HG02970 (cell line): ENCODE measurements around the gene EIF2AK2.

ENCODE experiments used
- ATAC-seq: cut with Tn5 transposase; IDR thresholded peaks from one replicate; pipeline ENCODE4 v1.9.1; 2021; ENCODE audit warnings: mild to moderate bottlenecking, moderate library complexity, moderate number of reproducible peaks; ENCODE audit not compliant: unreplicated experiment, low FRiP score

Gene EIF2AK2

GRCh38 chr2:37173741-37174140, 17.0 kb upstream of the EIF2AK2 start:
- no peak for ATAC-seq

DNA sequence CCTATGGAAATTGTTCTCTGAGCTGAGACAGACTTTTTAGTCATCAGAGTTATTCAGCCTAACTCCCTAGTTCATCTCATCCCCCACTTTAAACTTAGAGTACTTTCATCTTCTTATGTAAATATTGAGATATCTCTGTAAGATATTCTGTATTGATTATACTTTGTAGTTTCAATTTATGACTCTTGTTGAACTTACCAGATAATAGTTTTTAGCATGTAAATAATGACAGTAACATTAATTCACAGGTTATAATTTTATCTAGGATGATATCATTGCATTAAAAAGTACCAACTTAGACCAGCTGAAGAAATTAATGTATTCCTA, 14.8 kb upstream of the EIF2AK2 start:
- ATAC-seq: no peak

DNA sequence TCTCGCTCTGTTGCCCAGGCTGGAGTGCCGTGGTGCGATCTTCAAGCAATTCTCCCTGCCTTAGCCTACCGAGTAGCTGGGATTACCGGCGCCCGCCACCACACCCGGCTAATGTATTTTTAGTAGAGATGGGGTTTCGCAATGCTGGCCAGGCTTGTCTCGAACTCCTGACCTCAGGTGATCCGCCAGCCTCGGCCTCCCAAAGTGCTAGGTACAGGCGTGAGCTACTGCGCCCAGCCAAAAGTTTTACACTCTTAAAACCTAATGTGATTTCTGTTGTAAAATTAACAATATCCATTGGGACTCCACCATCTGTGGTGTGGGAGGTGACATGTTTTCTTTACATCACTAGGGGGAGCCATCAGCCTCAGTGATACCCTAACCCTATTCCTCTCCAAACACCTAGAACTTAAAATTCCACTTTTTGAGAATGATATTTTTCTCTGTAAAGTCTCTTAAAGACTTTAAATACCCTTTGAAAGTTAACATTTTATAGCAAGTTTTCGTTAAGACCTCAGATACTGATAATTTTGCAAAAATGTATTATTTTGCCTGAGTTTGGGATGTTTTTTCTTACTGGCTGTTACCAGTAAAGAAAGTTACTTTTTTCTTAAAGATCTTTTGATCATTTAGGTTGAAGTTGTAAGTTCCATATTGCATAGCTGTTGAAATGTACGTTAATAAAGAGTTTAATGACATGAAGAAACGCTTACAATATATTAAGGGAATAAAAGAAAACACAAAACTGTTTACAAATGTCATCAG, 11.6 kb upstream of the EIF2AK2 start:
- ATAC-seq: no peak

DNA sequence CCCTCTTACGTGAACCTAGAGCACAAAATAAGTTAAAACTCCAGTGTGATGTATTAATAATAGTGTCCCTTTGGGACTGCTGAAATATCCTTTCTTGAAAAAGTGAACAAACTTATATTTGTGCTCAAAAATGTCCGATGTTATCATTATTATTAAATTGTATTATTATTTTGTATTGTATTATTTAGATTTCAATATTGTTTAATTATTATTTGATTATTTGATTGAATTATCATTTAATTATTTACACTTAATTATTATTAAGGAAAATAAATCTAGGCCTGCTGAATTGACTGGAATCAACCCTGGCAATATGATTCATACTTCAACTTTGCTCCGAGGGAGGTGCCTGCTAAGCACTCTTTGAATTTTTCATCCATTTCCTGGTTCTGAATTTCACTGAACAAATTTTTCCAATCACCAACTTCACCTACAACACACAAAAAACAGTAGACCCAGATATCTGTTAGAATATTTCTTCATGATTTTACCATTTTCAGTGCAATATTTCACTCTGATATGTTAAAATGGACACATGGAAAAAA, 10.9 kb upstream of the EIF2AK2 start:
- ATAC-seq: no peak

DNA sequence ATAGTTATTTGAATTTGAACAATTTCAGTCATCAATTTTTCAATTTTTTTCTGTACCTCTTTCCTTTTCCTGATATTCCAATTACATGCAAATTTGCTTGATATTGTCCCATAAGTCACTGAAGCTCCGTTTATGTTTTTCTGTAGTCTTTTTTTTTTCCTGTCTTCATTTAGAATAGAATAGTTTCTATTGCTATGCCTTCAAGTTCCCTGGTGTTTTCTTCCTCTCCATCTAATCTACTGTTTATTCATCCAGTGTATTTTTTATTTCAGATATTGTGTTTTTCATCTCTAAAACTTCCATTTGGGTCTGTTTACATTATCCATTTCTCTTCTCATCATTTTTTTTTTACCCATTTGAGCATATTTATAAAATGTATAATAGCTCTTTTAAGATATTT, 8.0 kb upstream of the EIF2AK2 start:
- no peak for ATAC-seq

GRCh38 chr2:37156071-37156856, 516 bp downstream of the EIF2AK2 start:
- no peak for ATAC-seq

- no peak for ATAC-seq
Observed at GRCh38 chr2:37154785-37155184, 2.0 kb downstream of the EIF2AK2 start.

- ATAC-seq: no peak
Observed at GRCh38 chr2:37153224-37153623, 3.6 kb downstream of the EIF2AK2 start.

GRCh38 chr2:37149626-37150322, 7.0 kb downstream of the EIF2AK2 start:
- ATAC-seq: no peak

DNA sequence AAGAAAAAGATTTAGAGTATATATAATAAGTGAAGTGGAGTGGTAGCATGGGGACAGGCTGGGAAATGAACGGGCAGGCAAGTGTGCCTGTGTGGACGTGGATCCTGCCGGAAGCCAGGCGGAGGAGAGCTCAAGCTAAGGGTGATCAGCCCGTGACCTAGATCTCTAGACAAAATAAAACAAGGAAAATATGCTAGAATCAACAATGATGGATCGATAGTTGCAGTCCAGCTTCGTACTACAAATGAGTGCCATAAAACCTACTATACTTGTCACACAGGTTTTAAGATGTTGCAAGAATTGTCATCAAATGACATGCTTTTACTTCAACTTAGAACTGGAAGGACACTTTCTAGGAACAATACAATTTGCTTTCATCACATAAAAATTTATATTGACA, 8.5 kb downstream of the EIF2AK2 start:
- ATAC-seq: no peak

DNA sequence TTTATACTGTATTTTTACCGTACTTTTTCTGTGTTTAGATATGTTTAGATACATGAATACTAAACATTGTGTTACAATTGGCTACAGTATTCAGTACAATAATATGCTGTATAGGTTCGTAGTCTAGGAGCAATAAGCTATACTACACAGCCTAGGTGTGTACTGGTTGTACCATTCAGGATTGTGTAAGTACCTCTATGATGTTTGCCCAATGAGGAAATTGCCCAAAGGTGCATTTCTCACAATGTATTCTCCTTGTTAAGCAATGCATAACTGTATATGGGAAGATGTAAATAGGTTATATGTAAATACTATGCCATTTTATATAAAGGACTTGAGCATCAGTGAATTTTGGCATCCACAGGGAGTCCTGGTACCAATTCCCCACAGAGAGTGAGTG, 10.7 kb downstream of the EIF2AK2 start:
- no peak for ATAC-seq

DNA sequence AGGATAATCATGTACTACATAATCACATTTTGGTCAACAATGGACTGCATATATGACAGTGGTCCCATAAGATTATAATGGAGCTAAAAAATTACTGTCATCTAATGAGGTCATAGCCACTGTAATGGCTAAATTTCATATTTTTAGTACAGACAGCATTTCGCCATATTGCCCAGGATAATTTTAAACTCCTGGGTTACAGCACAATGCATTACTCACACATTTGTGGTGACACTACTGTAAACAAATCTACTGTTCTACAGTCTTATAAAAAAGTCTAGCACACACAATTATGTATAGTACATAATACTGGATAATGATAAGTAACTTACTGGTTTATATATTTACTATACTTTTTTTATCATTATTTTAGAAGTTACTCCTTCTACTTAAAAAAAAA, 12.8 kb downstream of the EIF2AK2 start:
- no peak for ATAC-seq

DNA sequence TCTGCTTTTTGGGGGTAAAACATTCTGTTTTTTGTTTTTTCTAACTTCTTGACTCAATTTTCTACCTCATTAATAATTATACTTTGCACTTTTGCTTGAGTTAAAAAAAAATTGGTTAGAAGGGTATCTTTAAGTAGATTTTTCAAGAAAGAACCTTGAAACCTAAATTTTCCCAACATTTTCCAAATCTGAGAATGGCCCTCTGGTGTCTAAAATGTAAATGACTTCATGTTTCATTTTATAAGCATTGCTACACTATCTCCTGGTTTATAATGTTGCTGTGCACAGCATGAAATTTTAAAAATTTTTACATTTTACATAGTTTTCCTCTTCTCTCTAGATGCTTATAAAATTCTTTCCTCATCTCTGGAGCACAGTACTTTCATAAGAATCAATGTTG, 14.2 kb downstream of the EIF2AK2 start:
- no peak for ATAC-seq

- ATAC-seq: no peak
Observed at GRCh38 chr2:37132914-37133313, 23.9 kb downstream of the EIF2AK2 start.

GRCh38 chr2:37125416-37125815, 31.4 kb downstream of the EIF2AK2 start:
- no peak for ATAC-seq

DNA sequence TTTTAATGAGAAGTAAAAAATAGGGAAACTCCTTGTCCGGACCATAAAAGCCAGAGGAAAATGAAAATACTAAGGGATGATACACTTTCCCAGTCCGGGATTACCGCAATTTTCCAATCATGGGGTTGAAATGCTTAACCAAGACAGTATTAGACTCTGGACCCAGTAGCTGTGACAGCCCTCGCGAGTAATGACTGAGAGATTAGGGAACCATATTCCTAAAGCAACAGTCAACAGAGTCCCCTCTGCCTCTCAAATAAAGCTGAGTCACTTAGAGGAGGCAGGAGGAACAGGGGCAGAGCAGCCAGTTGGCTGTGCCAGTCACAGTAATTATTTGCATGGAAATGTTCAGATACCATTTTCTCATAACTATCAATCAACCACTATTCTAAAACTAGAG, 37.6 kb downstream of the EIF2AK2 start:
- ATAC-seq: no peak

- ATAC-seq: no peak
Observed at GRCh38 chr2:37117566-37117965, 39.2 kb downstream of the EIF2AK2 start.

GRCh38 chr2:37111958-37112357, 44.8 kb downstream of the EIF2AK2 start:
- ATAC-seq: no peak

- ATAC-seq: no peak
Observed at GRCh38 chr2:37110306-37111212, 46.2 kb downstream of the EIF2AK2 start.

DNA sequence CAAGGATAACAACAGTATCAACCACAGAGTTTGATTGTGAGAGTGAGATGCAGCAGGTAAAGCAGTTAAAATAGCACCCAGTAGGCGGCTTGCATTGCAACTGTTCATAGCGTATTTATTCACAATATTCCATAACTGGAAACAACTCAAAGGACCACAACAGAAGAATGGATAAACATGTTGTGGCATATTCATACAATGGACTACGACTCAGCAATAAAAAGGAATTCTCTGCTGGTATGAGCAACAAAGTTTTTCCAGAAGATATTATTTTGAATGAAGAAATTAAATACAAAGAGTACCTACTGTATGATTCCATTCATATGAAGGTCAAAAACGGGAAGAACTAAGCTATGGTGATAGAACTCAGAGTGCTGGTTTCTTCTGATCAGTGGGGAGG, 47.3 kb downstream of the EIF2AK2 start:
- no peak for ATAC-seq
